NCI-H345 treated with DMSO at 0.1 percent for 48 hours (cell line): ENCODE measurements around the gene MYO1E.

Experiments used
- DNase-seq: peaks from one replicate; lab custom pipeline; 2025; ENCODE audit not compliant: unreplicated experiment; lab: John Stamatoyannopoulos, UW

Gene MYO1E

DNA sequence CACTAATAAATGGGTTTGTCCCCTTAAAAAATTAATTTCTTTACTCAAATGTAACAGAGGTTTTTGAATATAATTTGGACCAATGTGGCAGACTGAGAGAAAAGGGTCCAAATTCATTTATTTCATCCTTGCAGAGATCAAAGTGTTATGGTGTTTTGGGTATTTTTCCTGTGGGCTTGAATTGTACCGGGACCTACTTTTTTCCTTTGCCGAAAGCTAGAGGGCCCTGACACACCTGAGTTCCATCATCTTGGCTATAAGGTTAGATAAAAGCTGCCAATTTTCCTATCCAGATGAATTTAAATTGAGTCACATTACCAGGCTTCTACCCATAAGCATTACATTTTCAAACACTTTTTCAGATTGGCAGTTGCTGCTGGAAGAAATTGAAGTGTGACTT lies 266.8 kb downstream of the MYO1E start:
- DNase-seq = no peak

DNA sequence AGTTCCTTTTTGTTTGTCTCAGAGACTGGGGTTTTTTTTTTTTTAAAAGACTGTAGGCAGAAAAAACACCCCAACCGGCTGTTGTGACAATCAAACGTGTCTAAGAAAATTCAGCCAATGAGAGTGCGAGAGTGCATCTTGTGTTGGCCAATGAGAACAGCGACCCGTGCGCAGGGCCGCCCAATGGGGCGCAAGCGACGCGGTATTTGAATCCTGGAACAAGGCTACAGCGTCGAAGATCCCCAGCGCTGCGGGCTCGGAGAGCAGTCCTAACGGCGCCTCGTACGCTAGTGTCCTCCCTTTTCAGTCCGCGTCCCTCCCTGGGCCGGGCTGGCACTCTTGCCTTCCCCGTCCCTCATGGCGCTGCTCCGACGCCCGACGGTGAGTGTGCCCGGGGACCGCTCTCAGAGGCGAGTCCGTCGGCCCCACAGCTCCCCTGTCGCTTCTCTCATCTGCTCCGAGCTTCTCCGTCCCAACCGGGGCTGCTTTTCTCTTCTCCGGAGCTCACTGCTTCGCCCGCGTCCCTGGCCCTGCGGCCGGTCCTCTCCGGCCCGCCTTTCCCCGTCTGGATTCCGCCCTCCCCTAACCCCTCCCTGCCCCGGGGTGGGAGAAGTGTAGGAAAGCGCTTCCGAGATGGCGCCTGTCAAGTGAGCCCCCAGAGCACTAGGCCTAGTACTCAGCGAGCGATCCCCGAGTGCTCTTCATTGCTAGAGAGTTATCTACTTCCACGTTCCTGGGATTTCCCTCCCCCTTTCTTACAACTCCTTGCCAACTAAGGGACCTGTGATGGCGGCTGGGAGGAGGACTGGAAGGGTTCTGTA lies 267.5 kb downstream of the MYO1E start, which contains the start of gene CCNB2:
Gene CCNB2, plus strand, starts transcription at position 235 of the 821 bp plus-strand sequence. Its CDS starts 123 bp downstream, at position 358.
- peak; percentile 75 for DNase-seq

DNA sequence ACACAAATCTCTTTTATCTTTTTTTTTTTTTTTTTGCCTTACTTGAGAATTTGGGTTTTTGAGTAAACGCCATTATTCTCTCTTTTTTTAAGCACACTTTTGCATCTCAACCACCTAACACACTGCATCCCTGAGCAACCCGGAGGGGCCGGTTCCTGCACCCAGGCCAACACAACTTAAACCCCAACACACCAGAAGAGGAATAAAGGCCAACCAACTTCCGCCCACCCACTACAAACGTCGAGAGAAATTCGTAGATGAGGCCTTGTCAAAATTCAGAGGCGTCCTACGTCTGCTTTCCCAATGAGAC lies 268.1 kb downstream of the MYO1E start:
- no peak for DNase-seq

DNA sequence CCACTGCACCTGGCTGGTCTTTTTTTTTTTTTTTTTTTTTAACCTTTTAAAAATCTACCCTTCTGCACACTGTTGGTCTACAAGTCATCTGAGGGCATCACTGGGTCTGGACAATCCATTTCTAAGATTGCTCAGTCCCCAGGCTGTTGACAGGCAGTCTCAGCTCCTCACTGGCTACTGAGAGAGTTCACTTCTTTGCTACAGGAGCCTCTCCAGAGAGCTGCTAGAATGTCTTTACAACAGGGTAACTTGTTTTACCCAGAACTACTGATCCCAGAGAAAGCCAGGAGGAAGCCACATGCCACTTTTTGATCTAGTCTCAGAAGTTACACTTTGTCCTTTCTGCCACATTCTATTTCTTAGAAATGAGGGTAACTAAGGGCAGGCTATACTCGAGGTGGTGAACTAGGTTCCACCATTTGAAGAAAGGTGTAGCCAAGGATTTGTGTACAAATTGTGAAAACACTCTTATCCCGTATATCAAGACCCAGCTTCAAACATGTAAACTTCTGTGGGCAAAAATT lies 273.4 kb downstream of the MYO1E start:
- no peak for DNase-seq

DNA sequence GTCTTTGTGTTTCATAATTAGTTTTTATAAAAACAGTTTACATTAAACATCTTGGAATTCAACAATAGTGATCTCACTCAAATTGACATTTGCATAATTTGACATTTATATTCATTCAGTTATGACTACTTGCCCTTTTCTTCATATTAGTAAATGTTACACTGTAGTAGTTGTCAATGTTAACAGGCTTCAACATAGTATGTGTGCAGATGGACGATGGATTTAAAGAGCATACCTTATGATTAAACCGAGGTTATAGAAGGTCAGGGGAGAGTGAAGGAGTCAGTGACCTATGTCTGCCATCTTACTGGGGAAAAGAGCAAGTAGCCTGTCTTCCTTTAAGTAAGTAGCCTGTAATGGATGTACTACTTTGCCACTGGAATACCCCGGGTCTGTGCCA lies 276.2 kb downstream of the MYO1E start:
- no peak for DNase-seq

DNA sequence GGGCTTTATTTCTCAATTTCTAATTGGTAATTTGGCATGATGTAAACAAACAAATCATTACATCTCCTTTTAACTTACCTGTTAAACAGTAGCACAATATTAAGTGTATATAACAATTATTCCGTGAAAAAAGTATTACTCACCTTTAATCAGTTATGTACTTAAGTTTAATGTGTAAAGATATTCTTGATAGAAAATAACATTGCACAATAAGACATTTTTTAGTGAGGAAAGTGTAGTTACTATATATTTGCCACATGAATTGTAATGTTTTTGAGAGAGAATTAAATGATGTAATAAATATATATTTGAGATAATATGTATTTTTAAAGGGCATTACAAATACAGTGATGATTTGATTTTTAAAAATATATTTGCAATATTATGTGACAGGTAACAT lies 278.6 kb downstream of the MYO1E start:
- no peak for DNase-seq

DNA sequence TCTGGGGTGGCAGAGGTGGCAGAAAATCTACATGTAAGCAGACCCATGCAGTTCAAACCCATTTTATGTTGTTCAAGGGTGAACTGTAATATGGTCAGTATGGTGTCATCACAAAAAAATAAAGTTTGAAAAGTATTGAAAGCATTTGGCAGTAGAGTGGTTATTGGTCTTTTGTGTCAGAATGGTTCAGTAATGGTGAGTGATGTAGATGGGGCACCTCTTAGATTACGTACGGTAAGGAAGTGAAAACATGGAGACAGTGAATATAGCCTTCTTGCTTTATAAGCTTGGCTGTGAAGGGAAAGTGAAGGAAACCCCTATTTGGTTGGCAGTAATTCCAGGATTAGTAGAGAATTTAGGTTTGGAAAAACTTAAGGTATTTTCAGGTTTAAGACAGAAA lies 284.9 kb downstream of the MYO1E start:
- no peak for DNase-seq
